ENCODE results near the gene LCN12.

LCN12 gene

GRCh38 chr9:136913701-136914438 is 38.2 kb upstream of the LCN12 start:
- TF ChIP-seq CTCF (IDR thresholded peaks at IDR 0.05; ENCODE audit: insufficient read depth, low read depth, low read length, missing control alignments): no peak
- no peak for DNase-seq (ENCODE audit: low read depth)
- H3K4me3 ChIP-seq (ENCODE audit: low read length): no peak overlapping the region

GRCh38 chr9:136915632-136916329 is 36.3 kb upstream of the LCN12 start:
- TF ChIP-seq CTCF (IDR thresholded peaks at IDR 0.05; ENCODE audit: insufficient read depth, low read depth, low read length, missing control alignments): no peak
- no peak for DNase-seq (ENCODE audit: low read depth)
- no peak overlapping the region for H3K4me3 ChIP-seq (ENCODE audit: low read length)

- no peak for TF ChIP-seq CTCF (IDR thresholded peaks at IDR 0.05; ENCODE audit: insufficient read depth, low read depth, low read length, missing control alignments)
- DNase-seq (ENCODE audit: low read depth): no peak
- no peak overlapping the region for H3K4me3 ChIP-seq (ENCODE audit: low read length)
Measured at GRCh38 chr9:136916330-136917184, 35.5 kb upstream of the LCN12 start.

GRCh38 chr9:136917902-136918301 is 34.2 kb upstream of the LCN12 start:
- TF ChIP-seq CTCF (IDR thresholded peaks at IDR 0.05; ENCODE audit: insufficient read depth, low read depth, low read length, missing control alignments): no peak
- no peak for DNase-seq (ENCODE audit: low read depth)
- H3K4me3 ChIP-seq (ENCODE audit: low read length): no peak overlapping the region

- no peak for TF ChIP-seq CTCF (IDR thresholded peaks at IDR 0.05; ENCODE audit: insufficient read depth, low read depth, low read length, missing control alignments)
- no peak overlapping the region for H3K4me3 ChIP-seq (ENCODE audit: low read length)
- no peak for DNase-seq (ENCODE audit: low read depth)
Measured at GRCh38 chr9:136920069-136920468, 32.0 kb upstream of the LCN12 start.

- no peak overlapping the region for H3K4me3 ChIP-seq (ENCODE audit: low read length)
- no peak for DNase-seq (ENCODE audit: low read depth)
- TF ChIP-seq CTCF (IDR thresholded peaks at IDR 0.05; ENCODE audit: insufficient read depth, low read depth, low read length, missing control alignments): no peak
Measured at GRCh38 chr9:136920734-136921231, 31.3 kb upstream of the LCN12 start.

Data from epithelial cell of esophagus (primary cell).